ENCODE results near the gene ATF2.
A peak's percentile ranks its signal among the peaks of the same experiment; 100 is the strongest.

ATF2 gene

DNA sequence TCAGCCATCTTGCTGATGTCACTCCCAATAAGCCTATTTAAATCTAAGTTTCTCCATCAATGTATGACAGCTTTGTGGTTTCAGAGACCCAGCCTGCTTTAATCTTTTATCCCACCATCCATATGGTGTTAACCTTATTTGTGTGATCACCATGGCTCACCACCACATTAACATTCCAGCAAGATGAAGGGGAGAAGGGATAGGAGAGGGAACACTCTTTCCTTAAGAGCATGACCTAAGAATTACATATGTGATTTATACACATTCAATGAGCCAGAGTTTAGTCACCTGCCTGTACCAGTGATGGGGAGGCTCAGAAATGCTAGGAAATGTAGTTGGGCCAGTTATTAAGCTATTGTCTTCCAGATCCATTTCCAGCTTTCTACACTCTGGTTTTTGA, 118.3 kb downstream of the ATF2 start:
- Mint-ChIP-seq H3K27ac (no peak overlapping the region), H3K4me3 (no peak overlapping the region), H3K4me1 (ENCODE audit: low read depth) (no peaks in the 10 kb centered on the region), H3K9me3 (no peaks in the 10 kb centered on the region), H3K36me3 (ENCODE audit: low read depth) (no peaks in the 10 kb centered on the region), H3K27me3 (ENCODE audit: low read depth) (peaks cover 11% of the 10 kb centered on the region)
- no peak for DNase-seq (ENCODE audit: low spot score)

DNA sequence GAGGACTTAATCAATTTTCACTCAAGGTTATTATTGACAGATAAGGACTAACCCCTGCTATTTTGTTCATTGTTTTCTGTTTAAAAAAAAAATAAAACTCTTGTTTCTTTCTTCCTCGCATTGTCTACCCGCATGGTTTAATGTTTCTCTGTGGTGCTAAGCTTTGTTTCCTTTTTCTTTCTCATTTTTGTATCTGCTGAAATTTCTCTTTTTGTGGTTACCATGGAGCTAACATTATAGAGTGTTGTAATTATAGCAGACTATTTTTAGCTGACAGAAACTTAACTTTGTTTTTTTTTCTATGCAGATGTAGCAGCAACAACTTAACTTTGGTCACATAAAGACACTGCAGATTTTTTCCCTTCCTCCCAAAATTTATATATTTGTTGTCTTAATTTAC, 119.7 kb downstream of the ATF2 start:
- H3K9me3 Mint-ChIP-seq = no peaks in the 10 kb centered on the region
- no peaks in the 10 kb centered on the region for H3K4me1 Mint-ChIP-seq (ENCODE audit: low read depth)
- peaks cover 16% of the 10 kb centered on the region for H3K27me3 Mint-ChIP-seq (ENCODE audit: low read depth)
- no peak overlapping the region for H3K4me3 Mint-ChIP-seq
- no peak overlapping the region for H3K27ac Mint-ChIP-seq
- no peaks in the 10 kb centered on the region for H3K36me3 Mint-ChIP-seq (ENCODE audit: low read depth)
- no peak for DNase-seq (ENCODE audit: low spot score)

DNA sequence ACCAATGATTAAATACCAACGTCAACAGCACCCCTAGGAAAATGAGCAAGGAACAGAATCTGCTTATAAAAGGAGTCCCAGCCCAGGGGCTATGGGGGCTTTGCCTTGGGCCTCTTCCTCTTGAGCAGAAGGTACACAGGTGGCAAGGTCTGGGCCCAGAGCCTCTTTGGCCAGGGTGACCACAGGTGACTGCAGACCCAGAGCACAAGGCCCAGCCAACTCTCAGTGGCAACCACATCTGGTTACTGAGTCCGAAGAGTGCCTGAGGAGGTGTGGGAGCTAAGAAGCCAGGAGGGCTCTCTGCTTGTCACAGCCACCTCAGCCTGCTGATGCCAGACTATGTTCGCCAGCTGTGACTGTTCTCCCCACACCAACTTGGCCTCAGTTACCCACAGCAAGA, 128.5 kb downstream of the ATF2 start:
- Mint-ChIP-seq H3K27ac (no peak overlapping the region), H3K9me3 (no peaks in the 10 kb centered on the region)
- DNase-seq (ENCODE audit: low spot score) = no peak

GRCh38 chr2:175039031-175039430, 129.0 kb downstream of the ATF2 start:
- no peak overlapping the region for H3K27ac Mint-ChIP-seq
- no peak overlapping the region for H3K4me3 Mint-ChIP-seq
- H3K27me3 Mint-ChIP-seq (ENCODE audit: low read depth) = peaks cover 4% of the 10 kb centered on the region
- DNase-seq (ENCODE audit: low spot score) = no peak
- H3K36me3 Mint-ChIP-seq (ENCODE audit: low read depth) = no peaks in the 10 kb centered on the region
- no peaks in the 10 kb centered on the region for H3K9me3 Mint-ChIP-seq
- H3K4me1 Mint-ChIP-seq (ENCODE audit: low read depth) = peaks cover 4% of the 10 kb centered on the region

More for the DNA sequence above, 128.5 kb downstream of the ATF2 start:
- Mint-ChIP-seq H3K36me3 (ENCODE audit: low read depth) (no peaks in the 10 kb centered on the region), H3K27me3 (ENCODE audit: low read depth) (peaks cover 4% of the 10 kb centered on the region), H3K4me3 (no peak overlapping the region), H3K4me1 (ENCODE audit: low read depth) (peaks cover 4% of the 10 kb centered on the region)

DNA sequence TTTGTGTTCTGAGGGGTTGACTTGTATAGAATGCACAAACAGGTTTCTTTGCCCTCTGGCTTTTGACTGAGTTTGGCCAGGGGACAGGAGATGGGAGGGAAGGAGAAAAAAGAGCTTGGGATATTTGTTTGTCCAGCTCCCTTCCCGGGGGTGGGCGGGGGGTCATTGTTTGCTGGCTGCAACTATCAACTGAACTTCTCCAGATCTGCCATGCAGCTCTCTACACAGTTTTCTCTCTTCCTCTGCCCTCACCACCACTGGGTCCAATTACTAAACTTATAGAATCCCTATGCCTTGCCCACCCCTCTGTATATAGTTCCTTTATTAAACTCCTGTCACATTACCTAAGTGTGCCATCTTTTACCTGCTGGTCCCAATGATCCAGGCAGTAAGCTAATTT, 130.1 kb downstream of the ATF2 start:
- Mint-ChIP-seq H3K36me3 (ENCODE audit: low read depth) (no peaks in the 10 kb centered on the region), H3K4me1 (ENCODE audit: low read depth) (peaks cover 4% of the 10 kb centered on the region), H3K4me3 (no peak overlapping the region), H3K27me3 (ENCODE audit: low read depth) (no peaks in the 10 kb centered on the region), H3K27ac (no peak overlapping the region), H3K9me3 (no peaks in the 10 kb centered on the region)
- DNase-seq (ENCODE audit: low spot score) = no peak

- H3K4me3 Mint-ChIP-seq = peak overlapping the region; percentile 42
- no peaks in the 10 kb centered on the region for H3K27me3 Mint-ChIP-seq (ENCODE audit: low read depth)
- H3K4me1 Mint-ChIP-seq (ENCODE audit: low read depth) = peaks cover 4% of the 10 kb centered on the region
- H3K9me3 Mint-ChIP-seq = no peaks in the 10 kb centered on the region
- H3K36me3 Mint-ChIP-seq (ENCODE audit: low read depth) = no peaks in the 10 kb centered on the region
- H3K27ac Mint-ChIP-seq = no peak overlapping the region
- DNase-seq (ENCODE audit: low spot score) = no peak
Observed at GRCh38 chr2:175036582-175037018, 131.4 kb downstream of the ATF2 start.

DNA sequence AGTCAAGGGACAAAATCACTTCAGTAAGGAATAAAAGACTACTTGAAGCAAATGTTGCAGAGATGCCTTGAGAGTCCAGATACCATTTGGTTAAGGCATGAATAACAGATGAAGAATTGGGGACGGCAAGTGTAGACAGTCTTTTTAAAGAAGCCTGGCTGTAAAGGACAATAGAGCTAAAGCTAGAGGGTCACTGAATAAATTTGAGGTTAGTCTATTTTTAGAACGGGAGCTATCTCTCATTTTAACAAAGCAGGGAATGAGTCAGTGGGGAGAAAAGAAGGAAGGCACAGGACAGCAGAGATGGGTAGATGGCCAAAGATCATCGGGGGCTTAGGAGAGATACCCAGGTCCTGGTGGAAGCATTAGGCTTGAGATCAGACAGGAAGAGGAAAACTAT, 132.2 kb downstream of the ATF2 start:
- Mint-ChIP-seq H3K27ac (no peak overlapping the region), H3K36me3 (ENCODE audit: low read depth) (no peaks in the 10 kb centered on the region), H3K27me3 (ENCODE audit: low read depth) (no peaks in the 10 kb centered on the region), H3K4me1 (ENCODE audit: low read depth) (peaks cover 4% of the 10 kb centered on the region), H3K4me3 (no peak overlapping the region), H3K9me3 (no peaks in the 10 kb centered on the region)
- DNase-seq (ENCODE audit: low spot score) = no peak

DNA sequence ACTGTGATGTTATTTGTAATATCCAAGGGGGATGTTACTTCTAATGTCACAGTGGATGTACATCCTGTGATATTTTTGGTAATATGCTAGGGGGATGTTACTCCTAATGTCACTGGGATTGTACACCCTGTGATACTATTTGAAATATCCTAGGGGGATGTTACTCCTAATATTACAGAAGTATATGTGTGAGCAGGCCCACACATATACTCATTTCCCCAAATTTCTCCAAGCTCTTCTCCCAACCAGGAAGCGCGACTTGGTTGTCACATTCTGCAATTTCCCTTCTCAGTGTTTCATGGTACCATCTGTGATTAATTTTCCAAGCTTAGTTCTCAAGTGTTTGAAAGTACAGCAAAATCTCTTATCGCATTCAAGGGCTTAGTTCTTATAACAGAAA, 133.3 kb downstream of the ATF2 start:
- no peak overlapping the region for H3K27ac Mint-ChIP-seq
- H3K36me3 Mint-ChIP-seq (ENCODE audit: low read depth) = no peaks in the 10 kb centered on the region
- no peaks in the 10 kb centered on the region for H3K9me3 Mint-ChIP-seq
- no peak for DNase-seq (ENCODE audit: low spot score)
- H3K27me3 Mint-ChIP-seq (ENCODE audit: low read depth) = no peaks in the 10 kb centered on the region
- no peak overlapping the region for H3K4me3 Mint-ChIP-seq
- H3K4me1 Mint-ChIP-seq (ENCODE audit: low read depth) = peaks cover 4% of the 10 kb centered on the region

DNA sequence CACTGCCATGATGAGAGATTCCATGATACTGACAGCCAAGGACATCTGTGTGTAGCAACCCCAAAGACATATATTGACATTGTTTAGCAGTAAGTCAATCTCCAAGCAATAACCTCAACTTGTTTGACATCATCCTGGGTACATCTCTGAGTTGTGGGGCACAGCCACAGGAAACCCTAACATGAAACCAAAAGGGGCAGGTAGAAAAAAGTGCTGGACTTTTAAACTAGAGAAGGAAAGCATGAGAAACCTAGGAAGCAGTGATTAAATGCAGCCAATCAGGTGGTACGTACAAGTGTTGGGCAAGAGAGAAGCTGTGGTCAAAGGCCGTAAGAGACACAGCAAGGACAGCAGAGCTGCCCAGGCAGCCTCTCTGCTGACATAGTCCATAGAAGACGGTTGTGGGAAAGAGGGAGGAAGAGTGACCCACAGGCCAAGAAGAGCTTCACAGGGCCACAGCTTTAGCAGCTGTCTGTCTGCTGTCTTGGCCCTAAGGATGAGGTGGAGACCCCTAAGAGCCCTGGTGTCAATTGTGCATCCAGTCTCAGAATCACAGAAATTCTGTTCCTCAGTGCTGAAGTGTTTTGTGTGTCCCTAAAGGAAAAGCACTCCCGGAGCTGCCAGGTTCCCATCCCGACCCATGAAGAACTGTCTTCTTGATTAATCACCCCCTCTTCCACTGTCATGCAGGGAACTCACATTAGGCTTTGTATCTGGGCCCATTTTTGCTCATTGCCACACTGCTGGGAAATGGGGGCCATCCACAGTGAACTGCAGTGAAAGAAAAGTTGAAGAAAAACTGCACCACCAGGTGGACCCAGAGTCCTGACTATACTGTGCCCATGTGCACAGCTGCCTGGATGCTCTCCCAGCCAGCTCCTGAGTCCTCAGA, 137.4 kb downstream of the ATF2 start:
- H3K4me1 Mint-ChIP-seq (ENCODE audit: low read depth) = no peaks in the 10 kb centered on the region
- peaks cover 2% of the 10 kb centered on the region for H3K27me3 Mint-ChIP-seq (ENCODE audit: low read depth)
- no peak for DNase-seq (ENCODE audit: low spot score)
- no peak overlapping the region for H3K4me3 Mint-ChIP-seq
- H3K9me3 Mint-ChIP-seq = no peaks in the 10 kb centered on the region
- no peak overlapping the region for H3K27ac Mint-ChIP-seq
- no peaks in the 10 kb centered on the region for H3K36me3 Mint-ChIP-seq (ENCODE audit: low read depth)

DNA sequence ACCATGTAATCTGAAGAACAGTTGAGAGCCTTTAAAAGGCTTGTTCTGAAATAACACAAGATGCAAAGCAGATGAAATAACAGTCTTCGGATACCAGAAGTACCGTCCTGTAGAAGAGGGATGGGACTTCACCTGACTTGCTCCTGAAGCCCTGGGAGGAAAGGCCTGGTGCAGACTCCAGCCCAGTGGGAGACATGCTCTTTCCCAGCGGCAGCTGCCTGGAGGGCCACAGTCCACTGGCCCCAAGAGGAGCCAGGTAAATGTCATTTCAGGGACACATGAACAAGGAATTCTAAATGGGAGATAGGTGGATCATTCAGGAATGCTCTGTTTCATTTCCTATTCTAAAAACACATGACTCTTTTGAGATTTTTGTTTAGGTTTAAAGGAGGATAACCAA, 140.2 kb downstream of the ATF2 start:
- Mint-ChIP-seq H3K9me3 (no peaks in the 10 kb centered on the region), H3K4me1 (ENCODE audit: low read depth) (no peaks in the 10 kb centered on the region), H3K36me3 (ENCODE audit: low read depth) (no peaks in the 10 kb centered on the region), H3K4me3 (no peak overlapping the region), H3K27me3 (ENCODE audit: low read depth) (peaks cover 6% of the 10 kb centered on the region), H3K27ac (no peak overlapping the region)
- DNase-seq (ENCODE audit: low spot score) = no peak

DNA sequence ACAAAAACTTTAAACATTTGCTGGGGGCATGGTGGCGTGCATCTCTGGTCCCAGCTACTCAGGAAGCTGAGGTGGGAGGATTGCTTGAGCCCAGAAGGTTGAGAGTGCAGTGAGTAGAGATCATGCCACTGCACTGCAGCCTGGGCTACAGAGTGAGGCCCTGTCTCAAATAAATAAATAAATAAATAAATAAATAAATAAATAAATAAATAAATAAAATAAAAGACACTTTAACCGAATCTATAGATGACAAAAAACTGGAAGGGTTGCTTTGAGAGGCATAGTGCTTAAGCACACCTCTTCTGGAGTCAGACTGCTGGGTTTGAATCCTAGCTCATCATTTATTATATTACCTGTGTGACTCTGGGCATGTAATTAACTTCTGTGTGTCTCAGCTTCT, 141.6 kb downstream of the ATF2 start:
- no peaks in the 10 kb centered on the region for H3K9me3 Mint-ChIP-seq
- peaks cover 6% of the 10 kb centered on the region for H3K27me3 Mint-ChIP-seq (ENCODE audit: low read depth)
- H3K4me3 Mint-ChIP-seq = no peak overlapping the region
- no peak overlapping the region for H3K27ac Mint-ChIP-seq
- DNase-seq (ENCODE audit: low spot score) = no peak
- H3K4me1 Mint-ChIP-seq (ENCODE audit: low read depth) = no peaks in the 10 kb centered on the region
- H3K36me3 Mint-ChIP-seq (ENCODE audit: low read depth) = no peaks in the 10 kb centered on the region

DNA sequence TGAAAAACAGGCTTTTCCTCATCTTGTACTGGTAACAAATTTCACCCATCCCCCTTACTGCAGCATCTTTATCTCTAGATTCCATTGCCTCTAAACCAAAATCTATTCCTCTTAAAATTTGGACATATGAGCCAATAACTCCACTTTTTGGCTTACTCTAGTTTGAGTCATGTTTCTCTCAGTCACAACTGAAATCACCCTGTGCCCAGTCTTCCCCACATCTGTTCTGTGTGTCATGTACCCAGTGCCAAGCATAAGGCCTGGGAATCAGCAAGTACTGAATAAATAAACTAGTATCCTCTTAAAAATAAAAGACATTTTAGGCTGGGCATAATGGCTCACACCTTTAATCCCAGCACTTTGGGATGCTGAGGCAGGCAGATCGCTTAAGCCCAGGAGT, 142.1 kb downstream of the ATF2 start:
- no peak for DNase-seq (ENCODE audit: low spot score)
- Mint-ChIP-seq H3K4me1 (ENCODE audit: low read depth) (no peaks in the 10 kb centered on the region), H3K27me3 (ENCODE audit: low read depth) (peaks cover 6% of the 10 kb centered on the region)

GRCh38 chr2:175025233-175025632, 142.8 kb downstream of the ATF2 start:
- Mint-ChIP-seq H3K27ac (no peak overlapping the region), H3K4me1 (ENCODE audit: low read depth) (no peaks in the 10 kb centered on the region), H3K36me3 (ENCODE audit: low read depth) (no peaks in the 10 kb centered on the region), H3K4me3 (no peak overlapping the region), H3K27me3 (ENCODE audit: low read depth) (peaks cover 6% of the 10 kb centered on the region), H3K9me3 (no peaks in the 10 kb centered on the region)
- DNase-seq (ENCODE audit: low spot score) = no peak

More for the DNA sequence above, 142.1 kb downstream of the ATF2 start:
- no peaks in the 10 kb centered on the region for H3K36me3 Mint-ChIP-seq (ENCODE audit: low read depth)
- no peak overlapping the region for H3K27ac Mint-ChIP-seq
- H3K9me3 Mint-ChIP-seq = no peaks in the 10 kb centered on the region
- H3K4me3 Mint-ChIP-seq = no peak overlapping the region

- H3K27ac Mint-ChIP-seq = no peak overlapping the region
- H3K36me3 Mint-ChIP-seq (ENCODE audit: low read depth) = no peaks in the 10 kb centered on the region
- no peak for DNase-seq (ENCODE audit: low spot score)
- peaks cover 6% of the 10 kb centered on the region for H3K27me3 Mint-ChIP-seq (ENCODE audit: low read depth)
- H3K9me3 Mint-ChIP-seq = no peaks in the 10 kb centered on the region
- no peaks in the 10 kb centered on the region for H3K4me1 Mint-ChIP-seq (ENCODE audit: low read depth)
- no peak overlapping the region for H3K4me3 Mint-ChIP-seq
Observed at GRCh38 chr2:175022923-175023322, 145.1 kb downstream of the ATF2 start.
